Stomach smooth muscle (tissue), 2 donors: ENCODE results near the gene KCNE4.

Experiments
- H3K27ac ChIP-seq: one replicate; pipeline ENCODE4 v1.7.0; 2013; ENCODE audit warnings: mild to moderate bottlenecking, low read length, inconsistent platforms
- H3K27me3 ChIP-seq, 2 donors: one replicate each; pipeline ENCODE4 v1.7.0; 2013; ENCODE audit warnings: low read length in 2 of 2; ENCODE audit not compliant: insufficient read depth in 2 of 2, control insufficient read depth in 1 of 2
- H3K36me3 ChIP-seq, 2 donors: one replicate each; pipeline ENCODE4 v1.7.0; 2013; ENCODE audit warnings: low read length in 2 of 2; ENCODE audit not compliant: control insufficient read depth in 2 of 2, insufficient read depth in 2 of 2
- H3K4me1 ChIP-seq: one replicate; pipeline ENCODE4 v1.7.0; 2013; ENCODE audit warnings: low read length; ENCODE audit not compliant: control insufficient read depth, insufficient read depth
- H3K4me3 ChIP-seq, 2 donors: one replicate each; pipeline ENCODE4 v1.7.0; 2013; ENCODE audit warnings: low read length in 2 of 2
- H3K9ac ChIP-seq, 2 donors: one replicate each; pipeline ENCODE4 v1.7.0; 2013; ENCODE audit warnings: low read length in 2 of 2, mild to moderate bottlenecking in 1 of 2
- H3K9me3 ChIP-seq, 2 donors: one replicate each; pipeline ENCODE4 v1.7.0; 2013; ENCODE audit warnings: low read length in 2 of 2; ENCODE audit not compliant: control insufficient read depth in 2 of 2
- donor health status: healthy.
- donor health status: Pancreatic carcinoma.

Gene KCNE4

DNA sequence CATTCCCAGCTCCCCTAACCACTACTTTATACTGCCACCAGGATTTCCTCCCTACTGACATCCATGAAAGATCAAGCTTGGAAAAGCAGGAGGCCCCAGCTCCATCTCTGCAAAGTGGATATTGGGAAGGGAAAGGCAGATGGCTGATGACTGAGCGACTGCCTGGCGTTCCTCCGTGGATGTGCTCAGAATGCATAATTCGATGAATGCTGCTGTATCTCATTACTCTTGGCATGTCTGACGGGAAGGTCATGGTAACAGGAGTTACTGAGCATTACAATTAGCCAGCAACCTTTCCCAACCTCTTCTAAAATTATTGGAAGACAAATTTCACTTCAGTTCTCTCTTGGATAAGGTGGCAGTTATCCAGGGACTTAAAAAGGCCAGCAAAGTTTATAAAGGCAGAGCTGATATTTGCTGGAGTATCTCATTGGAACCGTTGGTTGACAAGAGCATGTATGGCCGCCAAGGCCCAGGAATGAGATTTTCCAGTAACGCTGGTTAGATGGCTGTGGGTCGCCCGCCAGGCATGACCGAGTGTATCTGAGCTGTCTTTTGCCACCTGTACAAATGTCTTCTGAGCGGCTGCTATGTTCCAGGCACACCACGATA is 34.5 kb downstream of the KCNE4 start:
- Histone ChIP-seq H3K27ac (peak overlapping the region; percentile 53), H3K36me3 (no peaks in the 10 kb centered on the region), H3K9ac (no peak overlapping the region), H3K4me1 (peaks cover 13% of the 10 kb centered on the region), H3K4me3 (peak overlapping the region in 1 of 2 donors; percentile 15), H3K27me3 (no peaks in the 10 kb centered on the region), H3K9me3 (no peaks in the 10 kb centered on the region)

DNA sequence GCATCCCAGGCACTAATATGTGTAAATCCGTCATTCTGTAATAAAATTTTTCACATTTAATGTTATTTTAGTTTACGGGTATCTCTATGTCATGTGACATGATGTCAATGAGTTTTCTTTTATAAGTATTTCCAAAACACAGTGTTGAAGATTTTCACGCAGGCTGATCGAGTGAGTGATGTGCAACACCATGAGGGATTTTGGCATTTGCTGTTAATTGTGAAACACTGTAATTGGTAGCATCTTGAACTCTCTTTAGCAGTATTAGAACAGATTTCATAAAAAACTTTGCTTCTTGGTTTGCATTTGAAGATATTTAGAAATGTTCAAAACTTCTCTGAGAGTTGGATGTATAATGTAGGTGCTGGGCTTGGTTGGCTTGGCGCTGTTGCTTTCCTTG is 35.5 kb downstream of the KCNE4 start:
- no peaks in the 10 kb centered on the region for H3K27me3 ChIP-seq
- no peak overlapping the region for H3K27ac ChIP-seq
- H3K4me3 ChIP-seq, result no peak overlapping the region
- H3K9ac ChIP-seq, result no peak overlapping the region
- H3K4me1 ChIP-seq, result peaks cover 13% of the 10 kb centered on the region
- H3K36me3 ChIP-seq, result no peaks in the 10 kb centered on the region
- H3K9me3 ChIP-seq, result no peaks in the 10 kb centered on the region

DNA sequence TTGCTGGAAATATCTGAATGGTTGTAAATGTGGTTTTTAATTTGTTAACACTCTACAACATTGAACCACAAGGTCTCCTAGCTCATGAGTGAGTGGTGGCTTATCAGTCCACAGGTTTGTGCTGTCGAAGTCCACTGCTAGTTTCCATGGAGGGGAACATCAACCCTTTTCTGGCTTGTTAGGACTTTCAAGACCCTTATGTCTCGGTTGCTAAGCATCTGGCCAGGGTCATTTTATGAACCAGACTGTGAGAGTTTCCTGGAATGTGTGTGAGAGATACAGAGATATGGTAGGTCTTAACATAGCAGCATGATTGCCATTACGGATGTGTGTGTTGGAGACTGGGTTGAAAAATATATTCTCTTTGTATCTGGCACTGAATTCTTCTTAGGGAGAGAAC is 36.9 kb downstream of the KCNE4 start:
- Histone ChIP-seq H3K4me1 (peaks cover 16% of the 10 kb centered on the region), H3K36me3 (no peaks in the 10 kb centered on the region), H3K9ac (no peak overlapping the region), H3K27me3 (no peaks in the 10 kb centered on the region), H3K27ac (no peak overlapping the region), H3K9me3 (no peaks in the 10 kb centered on the region), H3K4me3 (no peak overlapping the region)

GRCh38 chr2:223090039-223090438 is 38.0 kb downstream of the KCNE4 start:
- Histone ChIP-seq H3K36me3 (no peaks in the 10 kb centered on the region), H3K9ac (no peak overlapping the region), H3K27me3 (no peaks in the 10 kb centered on the region), H3K4me3 (no peak overlapping the region), H3K9me3 (no peaks in the 10 kb centered on the region), H3K27ac (no peak overlapping the region), H3K4me1 (peaks cover 15% of the 10 kb centered on the region)

- Histone ChIP-seq H3K9me3 (no peaks in the 10 kb centered on the region), H3K4me1 (peaks cover 13% of the 10 kb centered on the region), H3K9ac (no peak overlapping the region), H3K27ac (no peak overlapping the region), H3K27me3 (no peaks in the 10 kb centered on the region), H3K36me3 (no peaks in the 10 kb centered on the region), H3K4me3 (no peak overlapping the region)
Observed at GRCh38 chr2:223090540-223091235, 38.7 kb downstream of the KCNE4 start.

GRCh38 chr2:223092667-223093066 is 40.7 kb downstream of the KCNE4 start:
- Histone ChIP-seq H3K36me3 (no peaks in the 10 kb centered on the region), H3K4me1 (peaks cover 9% of the 10 kb centered on the region), H3K27me3 (no peaks in the 10 kb centered on the region), H3K4me3 (no peak overlapping the region), H3K27ac (no peak overlapping the region), H3K9ac (no peak overlapping the region), H3K9me3 (no peaks in the 10 kb centered on the region)

GRCh38 chr2:223093436-223094241 is 41.6 kb downstream of the KCNE4 start:
- Histone ChIP-seq H3K4me1 (peaks cover 9% of the 10 kb centered on the region), H3K36me3 (no peaks in the 10 kb centered on the region), H3K27ac (no peak overlapping the region), H3K9ac (no peak overlapping the region), H3K4me3 (no peak overlapping the region), H3K9me3 (no peaks in the 10 kb centered on the region), H3K27me3 (no peaks in the 10 kb centered on the region)

GRCh38 chr2:223095207-223095606 is 43.2 kb downstream of the KCNE4 start:
- Histone ChIP-seq H3K9me3 (no peaks in the 10 kb centered on the region), H3K4me3 (no peak overlapping the region), H3K9ac (no peak overlapping the region), H3K4me1 (peaks cover 21% of the 10 kb centered on the region), H3K36me3 (no peaks in the 10 kb centered on the region), H3K27me3 (no peaks in the 10 kb centered on the region), H3K27ac (no peak overlapping the region)

- Histone ChIP-seq H3K27ac (peak overlapping the region; percentile 62), H3K9me3 (no peaks in the 10 kb centered on the region), H3K9ac (no peak overlapping the region), H3K4me1 (peaks cover 29% of the 10 kb centered on the region), H3K4me3 (no peak overlapping the region), H3K27me3 (no peaks in the 10 kb centered on the region), H3K36me3 (no peaks in the 10 kb centered on the region)
Observed at GRCh38 chr2:223096235-223096970, 44.4 kb downstream of the KCNE4 start.

- Histone ChIP-seq H3K9me3 (no peaks in the 10 kb centered on the region), H3K27ac (peak overlapping the region; percentile 25), H3K4me3 (no peak overlapping the region), H3K36me3 (no peaks in the 10 kb centered on the region), H3K9ac (no peak overlapping the region), H3K4me1 (peaks cover 35% of the 10 kb centered on the region), H3K27me3 (no peaks in the 10 kb centered on the region)
Observed at GRCh38 chr2:223097888-223098383, 45.9 kb downstream of the KCNE4 start.
